Stimulated activated CD8-positive, alpha-beta memory T cell treated with anti-CD3 and anti-CD28 coated beads, Interleukin-12 subunit alpha, Interleukin-12 subunit beta, amount 100 ng/mL, for 24 hours (primary cell): ENCODE data around the gene TMEM63A.
"Not testable (repeated sequence)": the region's sequence is repeated elsewhere in the genome, so short reads cannot be mapped to it uniquely, and the experiment has no call there.

Experiments
- DNase-seq: peaks from one replicate; pipeline ENCODE4 v3.0.0-alpha.2; 2020; ENCODE audit errors: extremely low read depth

The TMEM63A gene

DNA sequence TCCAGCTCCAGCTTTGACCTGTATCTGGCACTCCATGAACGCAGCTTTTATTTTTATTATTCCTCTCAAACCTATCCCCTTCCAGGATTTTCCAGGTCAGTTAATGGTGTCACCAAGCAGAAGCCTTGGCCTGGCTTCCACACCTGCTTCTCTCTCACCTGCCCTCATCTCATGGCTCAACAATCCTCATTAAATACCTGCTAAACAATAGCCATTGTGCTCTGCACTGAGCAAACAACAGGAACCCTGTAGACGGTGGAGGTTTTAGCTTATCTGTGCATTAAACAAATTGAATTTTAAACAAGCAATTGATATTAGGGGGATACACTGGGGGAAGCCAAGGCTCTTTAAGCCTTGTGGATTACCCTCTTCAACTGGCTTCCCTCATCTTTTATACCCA, 26.6 kb upstream of the TMEM63A start:
- DNase-seq: no peak

DNA sequence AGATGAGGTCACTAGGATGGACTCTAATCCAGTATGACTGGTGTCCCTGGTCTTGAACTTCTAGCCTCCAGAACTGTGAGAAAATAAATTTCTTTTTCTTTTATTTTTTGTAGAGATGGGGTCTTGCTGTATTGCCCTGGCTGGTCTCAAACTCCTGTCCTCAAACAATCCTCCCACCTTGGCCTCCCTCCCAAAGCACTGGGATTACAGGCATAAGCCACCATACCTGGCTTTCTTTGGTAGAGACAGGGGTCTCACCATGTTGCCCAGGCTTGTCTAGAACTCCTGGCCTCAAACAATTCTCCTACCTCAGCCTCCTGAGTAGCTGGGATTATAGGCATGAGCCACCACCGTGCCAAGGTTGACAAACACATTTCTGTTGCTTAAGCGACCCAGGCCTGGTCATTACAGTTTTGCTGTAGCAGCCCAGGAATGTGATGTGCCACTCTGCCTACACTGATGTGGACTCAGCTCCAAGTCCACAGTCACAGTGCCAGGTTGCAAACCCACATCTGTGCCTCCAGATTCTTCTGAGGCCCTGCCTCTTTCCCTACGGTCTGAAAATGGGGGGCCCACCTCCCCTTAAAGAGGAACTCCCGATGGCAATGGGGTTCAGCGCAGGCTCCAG, 25.9 kb upstream of the TMEM63A start:
- no peak for DNase-seq

DNA sequence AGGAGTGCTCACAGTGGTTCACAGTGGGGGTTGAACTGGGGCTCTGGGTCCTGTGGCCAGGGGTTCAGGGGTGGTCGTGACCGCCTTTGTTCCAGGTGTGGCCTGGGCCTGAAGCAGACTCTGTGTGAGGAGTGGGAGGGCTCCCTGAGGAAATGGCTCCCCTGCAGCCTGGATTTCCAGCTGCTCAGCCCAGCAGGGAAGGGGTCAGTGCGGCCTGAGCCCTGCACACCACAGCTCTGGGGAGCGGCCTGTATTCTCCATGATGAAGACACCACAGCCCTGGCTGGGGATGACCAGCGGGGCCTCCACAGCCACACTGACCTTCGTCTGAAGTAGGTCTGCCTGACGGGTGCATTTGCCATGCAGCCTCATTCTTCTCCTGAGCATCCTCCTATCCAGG, 25.2 kb upstream of the TMEM63A start:
- DNase-seq: no peak

DNA sequence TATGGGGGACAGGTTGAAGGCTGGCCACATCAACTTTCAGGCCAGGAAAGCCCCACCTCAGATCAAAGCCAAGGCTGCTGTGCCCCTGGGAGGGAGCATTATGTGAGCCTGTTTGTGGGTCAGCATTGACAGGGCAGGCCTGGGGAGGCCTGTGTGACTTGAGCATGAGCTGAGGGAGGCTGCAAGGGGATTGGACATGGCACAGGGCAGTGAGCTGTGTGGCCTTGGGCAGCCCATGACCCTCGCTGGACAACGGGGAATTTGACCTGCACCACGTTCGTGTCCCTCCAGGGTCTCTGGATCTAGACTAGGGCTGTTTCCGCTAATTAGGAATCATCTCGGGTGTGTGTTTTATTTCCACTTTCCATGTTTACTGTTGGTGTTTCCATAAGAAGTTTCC, 24.3 kb upstream of the TMEM63A start:
- DNase-seq: no peak

DNA sequence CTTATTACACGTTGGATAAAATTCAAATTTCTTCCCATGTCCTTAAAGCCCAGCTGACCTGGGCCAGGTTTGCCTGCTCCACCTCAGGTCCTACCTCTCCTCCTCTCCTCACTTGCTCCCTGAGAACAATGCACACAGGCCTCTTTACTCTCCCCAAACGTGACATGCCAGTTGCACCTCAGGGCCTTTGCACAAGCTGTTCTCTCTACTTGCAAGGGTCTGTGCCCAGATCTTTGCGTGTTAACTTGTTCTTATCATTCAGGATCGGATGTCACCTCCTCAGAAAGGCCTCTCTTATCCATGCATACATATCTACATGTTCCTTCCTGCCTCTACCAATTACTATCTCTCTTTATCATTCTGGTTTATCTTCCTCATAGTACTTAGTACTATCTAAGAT, 21.4 kb upstream of the TMEM63A start:
- no peak for DNase-seq

DNA sequence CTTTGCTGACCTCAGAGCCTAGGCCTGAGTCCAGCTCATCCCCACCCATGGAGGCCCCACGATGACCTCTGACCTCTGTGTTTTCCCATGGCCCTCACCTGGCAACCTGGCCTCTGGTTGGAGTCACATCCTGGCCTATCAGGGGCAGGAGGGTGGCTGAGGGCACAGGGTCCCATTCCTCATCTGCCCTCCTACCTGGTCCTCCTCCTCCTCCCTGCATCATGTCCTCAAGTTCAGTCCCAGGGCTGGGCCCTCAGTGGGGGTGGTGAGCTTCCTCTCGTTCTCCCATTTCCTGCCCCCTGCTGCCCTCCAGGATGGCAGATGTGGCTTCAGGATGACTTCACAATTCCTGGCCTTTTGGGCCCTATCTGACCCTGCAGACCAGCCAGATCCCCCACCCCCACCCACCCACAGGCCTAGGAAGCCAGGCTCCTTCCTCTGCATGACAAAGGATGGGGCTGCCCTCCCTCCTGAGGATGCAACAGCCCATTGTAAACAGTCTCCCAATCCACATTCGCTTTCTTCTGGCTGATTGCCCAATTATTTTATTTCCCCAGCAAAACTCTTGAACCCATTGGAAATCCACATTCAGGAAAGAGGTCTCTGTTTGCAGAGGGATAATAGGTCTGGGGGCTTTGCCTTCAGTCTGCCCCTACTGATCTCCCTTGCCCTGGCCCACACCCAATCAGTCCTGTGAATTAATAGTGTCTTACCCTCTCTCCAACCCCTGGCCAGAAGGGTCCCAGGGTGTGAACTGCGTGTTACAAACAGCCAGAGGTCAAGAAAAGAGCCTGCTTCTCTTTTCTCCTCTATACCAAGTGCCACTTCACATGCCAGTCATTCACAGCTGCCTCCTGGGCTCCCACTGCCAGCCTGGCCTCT, 17.1 kb upstream of the TMEM63A start:
- no peak for DNase-seq

DNA sequence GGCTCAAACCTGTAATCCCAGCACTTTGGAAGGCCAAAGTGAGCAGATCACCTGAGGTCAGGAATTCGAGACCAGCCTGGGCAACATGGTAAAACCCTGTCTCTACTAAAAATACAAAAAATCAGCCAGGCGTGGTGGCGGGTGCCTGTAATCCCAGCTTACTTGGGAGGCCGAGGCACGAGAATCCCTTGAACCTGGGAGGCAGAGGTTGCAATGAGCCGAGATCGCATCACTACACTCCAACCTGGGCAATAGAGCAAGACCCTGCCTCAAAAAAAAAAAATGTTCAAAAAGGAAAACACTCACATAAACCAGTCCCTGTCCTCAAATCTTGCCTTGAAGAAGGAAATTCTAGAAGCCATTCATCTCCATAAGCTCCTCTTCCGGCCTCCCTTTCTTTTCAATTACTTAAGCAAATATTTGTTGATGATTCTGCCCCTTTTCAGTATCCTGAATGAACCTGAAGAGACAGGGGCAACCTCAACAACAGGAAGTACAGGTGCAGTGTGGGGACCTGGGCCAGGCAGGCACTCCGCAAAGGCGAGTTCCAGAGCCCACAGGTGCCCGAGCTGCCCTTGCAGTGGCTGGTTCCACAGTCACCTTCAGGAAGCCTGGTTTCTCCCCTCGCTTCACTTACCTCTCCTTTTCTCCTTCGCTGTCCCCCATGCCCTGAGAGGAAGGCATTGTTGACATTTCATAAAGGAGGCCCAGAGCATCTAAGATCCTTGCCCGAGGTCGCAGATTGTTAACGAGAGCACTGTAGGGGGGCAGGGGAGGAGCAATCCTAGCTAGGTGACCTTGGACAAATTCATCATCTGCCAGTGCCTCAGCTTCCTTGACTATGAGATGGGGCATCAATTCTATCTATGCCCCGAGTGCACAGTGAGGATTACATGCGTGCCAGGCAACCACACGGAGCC, 15.7 kb upstream of the TMEM63A start:
- DNase-seq: no peak

DNA sequence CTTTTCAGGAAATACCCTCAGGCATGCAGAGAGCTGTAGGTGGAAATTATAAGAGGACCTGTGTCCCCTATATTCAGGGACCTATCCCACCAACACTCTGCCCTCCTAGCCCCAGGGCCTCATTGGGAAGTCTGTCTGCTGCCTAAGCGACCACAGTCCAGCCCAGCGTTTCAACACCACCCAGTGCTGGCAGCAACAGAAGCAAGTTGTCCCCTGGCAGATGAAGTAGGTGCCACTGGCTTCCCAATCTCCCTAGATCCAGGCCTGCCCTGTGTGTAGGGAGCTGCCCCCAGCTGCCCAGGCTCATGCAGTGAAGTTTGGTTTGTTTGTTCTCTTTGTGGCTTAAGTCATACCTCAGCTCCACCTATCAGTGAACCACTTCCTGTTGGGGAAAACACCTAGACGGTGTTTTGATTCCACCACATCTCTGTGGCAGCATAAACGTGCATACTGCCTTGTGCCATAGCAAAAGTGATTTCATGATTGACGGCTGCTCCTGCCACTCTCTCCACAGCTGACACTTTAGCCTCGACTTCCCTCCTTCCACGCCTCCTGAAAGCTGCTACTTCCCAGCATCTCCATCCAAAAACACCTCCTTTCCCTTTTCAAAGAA, 14.9 kb upstream of the TMEM63A start:
- no peak for DNase-seq

DNA sequence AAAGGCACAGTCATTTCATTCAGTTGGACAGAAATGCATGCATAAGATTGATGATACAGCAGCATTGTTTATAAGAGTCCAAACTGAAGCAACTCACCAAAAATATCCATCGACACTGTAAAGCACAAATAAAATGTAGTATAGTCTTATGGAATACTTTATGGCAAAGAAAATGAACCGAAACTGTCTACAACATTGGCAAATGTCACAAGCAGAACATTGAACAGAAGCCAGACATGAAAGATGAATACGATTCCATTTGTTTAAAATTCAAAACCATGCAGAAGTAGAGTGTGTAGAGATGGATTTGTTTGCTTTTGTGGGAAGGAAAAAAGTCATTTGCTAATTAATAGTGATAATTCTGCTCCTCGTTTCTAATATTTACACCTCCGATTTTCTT, 14.3 kb upstream of the TMEM63A start:
- no peak for DNase-seq

DNA sequence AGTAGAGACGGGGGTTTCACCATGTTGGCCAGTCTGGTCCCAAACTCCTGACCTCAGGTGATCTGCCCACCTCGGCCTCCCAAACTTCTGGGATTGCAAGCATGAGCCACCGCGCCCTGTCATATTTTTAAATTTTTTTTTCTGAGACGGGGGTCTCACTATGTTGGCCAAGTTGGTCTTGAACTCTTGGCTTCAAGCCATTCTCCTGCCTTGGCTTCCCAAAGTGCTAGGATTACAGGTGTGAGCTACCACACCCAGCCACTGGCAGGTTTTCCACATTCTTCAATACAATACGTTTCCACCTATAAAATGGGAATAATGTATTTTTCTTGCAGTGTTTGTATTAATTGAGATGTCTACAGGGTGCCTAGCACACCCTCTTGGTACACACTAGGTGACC, 10.1 kb upstream of the TMEM63A start:
- DNase-seq: no peak

DNA sequence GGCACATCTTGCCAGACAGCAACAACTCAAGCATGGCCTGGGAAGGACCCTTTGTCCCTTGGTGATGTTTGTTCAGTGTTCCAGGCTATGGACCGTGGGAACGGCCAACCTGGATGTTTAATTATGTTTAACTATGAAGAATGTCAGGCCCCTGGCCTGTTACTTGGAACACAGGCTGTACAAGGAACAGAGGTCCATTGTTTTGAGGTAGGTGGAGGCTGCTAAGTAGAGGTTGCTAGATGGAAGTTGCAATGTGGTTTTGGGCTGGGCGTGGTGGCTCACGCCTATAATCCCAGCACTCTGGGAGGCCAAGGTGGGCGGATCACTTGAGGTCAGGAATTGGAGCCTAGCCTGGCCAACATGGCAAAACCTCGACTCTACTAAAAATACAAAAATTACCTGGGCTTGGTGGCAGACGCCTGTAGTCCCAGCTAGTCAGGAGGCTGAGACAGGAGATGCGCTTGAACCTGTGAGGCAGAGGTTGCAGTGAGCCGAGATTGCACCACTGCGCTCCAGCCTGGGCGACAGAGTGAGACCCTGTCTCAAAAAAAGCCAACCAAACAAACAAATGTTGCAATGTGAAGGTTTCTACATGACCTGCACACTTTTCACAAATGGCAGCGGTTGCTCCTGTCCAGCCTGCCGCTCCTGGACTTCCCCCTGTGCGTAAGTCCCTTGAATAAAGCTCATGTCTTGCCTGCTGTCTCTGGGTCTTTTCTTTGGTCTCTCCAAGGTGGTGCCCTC, 9.2 kb upstream of the TMEM63A start:
- DNase-seq: no peak

DNA sequence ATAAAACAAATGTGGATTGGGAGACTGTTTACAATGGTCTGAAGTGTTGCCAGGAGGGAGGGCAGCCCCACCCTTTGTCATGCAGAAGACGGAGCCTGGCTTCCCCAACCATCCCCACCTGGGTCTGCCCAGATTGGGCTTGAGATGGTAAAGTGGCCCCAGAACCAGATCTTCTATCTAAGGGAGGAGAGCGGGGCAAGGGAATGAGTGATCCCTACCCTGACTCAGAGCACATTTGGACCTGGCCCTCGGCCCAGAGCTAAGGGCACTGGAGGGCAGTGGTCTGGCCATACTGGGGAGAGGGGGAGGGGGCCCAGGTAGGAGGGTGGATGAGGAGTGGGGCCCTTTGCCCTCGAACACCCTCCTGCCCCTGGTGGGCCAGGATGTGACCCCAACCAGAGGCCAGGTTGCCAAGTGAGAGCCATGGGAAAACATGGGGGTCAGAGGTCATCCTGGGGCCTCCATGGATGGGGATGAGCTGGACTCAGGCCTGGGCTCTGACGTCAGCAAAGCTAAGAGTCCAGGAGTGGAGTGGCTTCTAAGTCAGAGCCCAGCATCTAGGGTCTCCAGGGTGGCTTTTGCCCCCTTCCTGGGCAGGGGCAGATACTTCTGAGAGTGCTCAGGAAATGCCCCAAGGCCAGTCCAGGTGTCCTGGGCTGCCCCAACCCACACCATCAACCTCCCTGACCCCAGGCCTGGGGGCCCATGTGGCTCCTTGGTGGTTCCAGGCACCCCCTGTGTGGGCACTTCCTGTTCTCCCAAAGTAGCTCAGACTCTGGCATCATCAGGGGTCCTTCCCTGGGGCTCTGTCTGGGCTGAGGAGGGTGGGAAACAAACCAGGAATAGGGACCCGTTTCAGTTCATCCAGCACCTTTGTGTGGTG, 8.4 kb upstream of the TMEM63A start:
- DNase-seq: no peak

DNA sequence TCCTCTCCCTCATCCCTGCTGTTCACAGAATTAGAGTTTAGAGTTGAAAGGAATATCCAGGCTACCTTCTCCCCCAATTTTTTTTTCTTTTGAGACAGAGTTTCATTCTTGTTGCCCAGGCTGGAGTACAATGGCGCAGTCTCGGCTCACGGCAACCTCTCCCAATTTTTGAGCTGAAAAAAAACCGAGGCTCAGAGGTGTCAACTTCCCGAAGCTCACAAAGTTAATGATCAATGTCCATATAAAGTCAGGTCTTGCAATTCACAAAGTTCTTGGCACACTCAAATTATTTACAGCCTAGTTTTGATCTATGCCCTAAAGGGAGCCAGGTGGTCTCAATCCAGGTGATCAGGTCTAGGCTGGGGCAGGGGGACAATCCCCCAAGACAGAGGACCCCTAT, 7.6 kb upstream of the TMEM63A start:
- no peak for DNase-seq

DNA sequence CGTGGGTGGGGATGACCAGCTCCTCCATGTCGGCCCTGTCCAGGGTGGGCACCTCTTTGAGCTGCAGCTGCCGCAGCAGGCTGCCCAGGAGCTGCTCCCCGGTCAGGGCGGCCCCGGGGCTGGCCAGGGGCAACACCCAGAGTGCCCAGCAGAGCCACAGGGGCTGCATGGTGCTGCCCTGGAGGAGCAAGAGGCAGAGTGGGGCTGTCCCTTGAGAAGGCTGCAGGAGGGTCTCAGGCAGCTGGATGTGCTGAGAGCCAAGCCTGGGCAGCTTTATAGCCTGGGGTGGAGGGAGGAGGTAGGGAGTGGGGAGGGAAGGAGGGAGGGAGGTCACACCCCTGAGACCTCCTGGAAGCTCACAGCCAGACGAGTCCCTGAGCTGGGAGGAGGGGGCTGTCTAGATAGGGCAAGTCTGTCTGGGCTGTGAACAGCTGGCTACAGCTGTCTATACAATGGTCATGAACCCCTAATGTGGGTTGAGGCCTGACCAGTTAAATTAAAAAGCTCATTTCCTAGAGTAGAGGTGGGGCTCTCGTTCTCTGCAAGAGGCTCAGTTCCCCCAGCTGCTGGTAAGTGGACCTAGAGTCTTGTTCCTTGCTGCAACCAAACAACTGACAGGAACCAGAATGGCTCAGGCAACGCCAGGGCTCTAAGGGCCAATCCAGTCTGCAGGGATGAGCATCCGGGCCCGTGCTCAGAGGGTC, 6.9 kb upstream of the TMEM63A start, which contains the start of gene LEFTY1:
Gene LEFTY1 (minus strand): TSS at position 249 of the 704 bp plus-strand sequence. CDS start 80 bp downstream, at position 169.
- DNase-seq: no peak

DNA sequence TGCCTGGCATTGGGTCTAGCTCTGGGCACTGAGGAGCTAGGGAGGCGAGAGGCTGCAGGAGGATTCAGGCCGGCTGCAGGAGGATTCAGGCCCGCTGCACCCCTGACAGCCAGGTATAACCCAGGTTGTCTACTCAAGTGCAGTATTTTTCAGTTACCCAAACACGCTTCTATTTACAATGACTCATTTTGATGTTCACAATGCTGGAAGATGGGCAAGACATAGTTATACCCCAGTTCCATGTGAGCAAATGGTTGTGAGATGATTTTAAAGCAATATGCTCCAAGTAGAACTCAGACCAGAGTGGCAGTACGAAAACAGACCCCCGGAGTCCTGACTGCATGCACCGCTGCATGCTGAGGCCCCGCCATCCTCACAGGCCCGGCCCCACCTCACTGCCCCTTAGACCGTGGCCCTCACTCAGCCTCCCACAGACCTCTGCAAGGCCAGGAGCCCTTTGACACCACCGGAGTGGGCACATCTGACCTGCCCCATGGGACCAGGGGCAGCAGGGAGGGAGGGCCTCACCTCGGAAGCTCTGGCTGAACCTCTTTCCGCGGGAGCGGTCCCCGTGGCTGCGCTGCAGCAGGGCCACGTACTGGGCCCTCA, 6.2 kb upstream of the TMEM63A start:
- no peak for DNase-seq

DNA sequence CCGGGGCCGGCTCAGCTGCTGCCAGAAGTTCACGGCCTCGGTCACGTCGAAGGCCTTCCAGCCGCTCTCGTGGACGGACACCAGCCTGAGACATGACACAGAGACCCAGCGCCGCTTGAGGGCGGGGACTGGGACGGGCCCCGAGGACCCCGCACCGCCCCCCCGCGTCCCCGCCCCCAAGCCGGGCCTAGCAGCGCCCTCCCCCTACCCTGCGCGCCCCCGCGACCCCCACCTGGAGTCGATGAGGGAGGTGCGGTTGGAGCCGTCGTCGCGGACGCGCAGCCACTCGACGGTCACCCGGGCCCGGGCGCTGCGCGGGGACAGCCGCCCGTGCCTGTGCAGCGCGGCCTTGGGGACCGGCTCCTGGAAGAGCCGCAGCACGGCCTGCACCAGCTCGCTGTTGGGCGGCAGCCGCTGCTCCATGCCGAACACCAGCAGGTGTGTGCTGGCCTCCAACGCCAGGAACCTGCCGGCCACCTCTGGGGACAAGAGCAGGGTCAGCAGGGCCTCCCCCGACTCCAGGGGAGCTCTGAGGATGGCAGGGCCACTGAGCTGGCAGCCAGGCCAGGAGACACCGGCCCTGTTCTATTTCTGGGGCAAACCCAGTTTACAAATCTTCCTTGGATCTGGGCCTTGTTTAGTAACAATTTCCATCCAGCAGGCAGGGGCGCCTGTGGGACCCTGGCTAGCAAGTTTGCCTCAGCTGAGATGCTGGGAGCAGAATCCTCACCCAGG, 5.5 kb upstream of the TMEM63A start:
- DNase-seq: not testable (repeated sequence)

DNA sequence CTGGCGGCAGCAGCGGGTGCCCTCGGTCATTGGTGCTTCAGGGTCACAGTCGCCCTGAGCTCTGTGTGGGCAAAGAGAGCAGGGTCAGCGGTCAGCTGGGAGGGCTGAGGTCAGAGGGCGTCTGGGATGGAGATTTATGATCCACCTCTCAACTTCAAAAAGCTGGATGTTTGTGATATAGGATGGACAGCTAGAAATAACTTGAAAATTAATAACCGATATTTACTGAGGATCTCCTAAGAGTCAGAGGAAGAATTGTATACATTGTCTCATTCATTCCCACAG, 4.8 kb upstream of the TMEM63A start:
- DNase-seq: no peak
